K562 (cell line): ENCODE measurements around the gene CNTRL. TPM values are rescaled to one million over a fixed set of nuclear protein-coding genes. Genes with fewer than 3 reads are reported as not detected.

Source experiments
- ATAC-seq: fragments of 200-7000 bp; cut with Tn5 transposase; 3 replicates; pipeline ENCODE4 v1.9.1; 2020; ENCODE audit warnings: moderate library complexity
- BruUV-seq: library from RNA; stranded (reverse); fragments of 400-500 nt; replicated peaks from 2 replicates; lab custom pipeline; 2021; lab: Mats Ljungman, UMichigan
- CTCF ChIA-PET: fragments of 300-600 bp; formaldehyde crosslinking; extraction: SDS; loops from one replicate; lab custom pipeline; 2021; ENCODE audit warnings: low intra/inter-chr PET ratio; lab: Yijun Ruan, JAX
- POLR2A ChIA-PET: fragments of 300-600, 350-650 bp; sonication (Branson Sonifier 250); formaldehyde crosslinking; extraction: SDS; loops from one replicate; lab custom pipeline; 2021; ENCODE audit warnings: antibody characterized with exemption, inconsistent platforms; lab: Yijun Ruan, JAX
- DNase-seq, 4 experiments: peaks; one replicate each; pipeline versions ENCODE4 v3.0.0 to v3.0.0-alpha.2; 2011 to 2018; ENCODE audit warnings: low spot score in 3 of 4, mixed read lengths in 3 of 4; ENCODE audit errors: extremely low read depth in 1 of 4
- FAIRE-seq: peaks from 2 replicates; lab custom pipeline; 2011; peaks lifted over from hg19 to GRCh38; lab: Jason Lieb, UNC
- H2AFZ ChIP-seq: 2 replicates; pipeline ENCODE4 v1.6.0; 2011; ENCODE audit warnings: low read depth, low read length, control low read depth, inconsistent platforms
- H3K27ac ChIP-seq: fragments of 200-600 bp; 3 replicates; pipeline ENCODE4 v1.8.0; 2011; ENCODE audit warnings: low read depth, mild to moderate bottlenecking, control low read depth, inconsistent platforms, low read length, moderate library complexity, mixed read lengths; ENCODE audit errors: extremely low read depth
- H3K27me3 ChIP-seq, 2 experiments: fragments of 300-600 bp in 1 of 2; 2 replicates in 1 of 2; 3 replicates in 1 of 2; pipeline versions ENCODE4 v1.6.0 to v1.8.0; 2011; ENCODE audit warnings: inconsistent platforms in 2 of 2, low read length in 2 of 2, mild to moderate bottlenecking in 1 of 2, mixed read lengths in 1 of 2, moderate library complexity in 1 of 2; ENCODE audit not compliant: control insufficient read depth in 2 of 2, insufficient read depth in 2 of 2
- H3K36me3 ChIP-seq: fragments of 300-600 bp; 3 replicates; pipeline ENCODE4 v1.8.0; 2011; ENCODE audit warnings: mild to moderate bottlenecking, low read length, inconsistent platforms; ENCODE audit not compliant: control insufficient read depth, insufficient read depth
- H3K4me1 ChIP-seq, 2 experiments: fragments of 200-600 bp in 1 of 2; replicated peaks in 1 of 2; 2 replicates in 1 of 2; 3 replicates in 1 of 2; pipeline versions ENCODE4 v1.5.1 to v1.8.0; 2011; ENCODE audit warnings: inconsistent platforms in 2 of 2, low read length in 2 of 2, mild to moderate bottlenecking in 1 of 2, mixed read lengths in 1 of 2, moderate library complexity in 1 of 2; ENCODE audit not compliant: control insufficient read depth in 2 of 2, insufficient read depth in 2 of 2
- H3K4me2 ChIP-seq: 2 replicates; pipeline ENCODE4 v1.6.1; 2011; ENCODE audit warnings: low read length, control low read depth, inconsistent platforms, mixed read lengths; ENCODE audit not compliant: insufficient read depth
- H3K4me3 ChIP-seq: fragments of 200-600 bp; sonication (generic), shearing (Covaris generic); 2 replicates; pipeline ENCODE4 v1.5.1; 2016; ENCODE audit warnings: control low read depth, inconsistent platforms
- H3K79me2 ChIP-seq: fragments of 200-600 bp; 3 replicates; pipeline ENCODE4 v1.8.0; 2011; ENCODE audit warnings: low read length, inconsistent platforms; ENCODE audit not compliant: control insufficient read depth, insufficient read depth
- H3K9ac ChIP-seq, 2 experiments: 2 replicates each; pipeline versions ENCODE4 v1.6.0 to v1.6.1; 2011; ENCODE audit warnings: low read depth in 2 of 2, low read length in 2 of 2, control low read depth in 1 of 2, inconsistent platforms in 1 of 2, mild to moderate bottlenecking in 1 of 2, mixed read lengths in 1 of 2; ENCODE audit not compliant: insufficient read depth in 1 of 2
- H3K9me1 ChIP-seq: one replicate; pipeline ENCODE4 v1.6.0; 2011; ENCODE audit warnings: inconsistent platforms, mild to moderate bottlenecking, low read length, moderate library complexity; ENCODE audit not compliant: control insufficient read depth, insufficient read depth
- H3K9me3 ChIP-seq: replicated peaks from 2 replicates; pipeline ENCODE4 v1.5.1; 2011; ENCODE audit warnings: low read depth, low read length, inconsistent platforms; ENCODE audit not compliant: control insufficient read depth, insufficient read depth
- H4K20me1 ChIP-seq: replicated peaks from 2 replicates; pipeline ENCODE4 v1.6.1; 2011; ENCODE audit warnings: low read length, inconsistent platforms, mixed read lengths; ENCODE audit not compliant: control insufficient read depth, insufficient read depth
- ATF7 ChIP-seq: fragments of 450-650 bp; IDR thresholded peaks from 2 replicates; pipeline ENCODE4 v1.7.1; 2014; ENCODE audit warnings: mild to moderate bottlenecking, moderate library complexity
- CHD2 ChIP-seq: IDR thresholded peaks from 2 replicates; pipeline ENCODE4 v1.6.1; 2011; ENCODE audit warnings: low read depth, low read length
- HMGN3 ChIP-seq: IDR thresholded peaks from 2 replicates; pipeline ENCODE4 v1.6.1; 2011; ENCODE audit warnings: borderline replicate concordance, low read depth, mild to moderate bottlenecking, mixed read lengths, low read length; ENCODE audit not compliant: insufficient read length; ENCODE audit errors: extremely low read depth
- HNRNPLL ChIP-seq: fragments of 200-400 bp; formaldehyde crosslinking; IDR thresholded peaks from 2 replicates; pipeline ENCODE4 v1.6.1; 2017; ENCODE audit warnings: low read length, low read depth, mild to moderate bottlenecking; ENCODE audit not compliant: poor library complexity, severe bottlenecking
- IRF9 ChIP-seq: fragments of 450-650 bp; IDR thresholded peaks from 2 replicates; pipeline ENCODE4 v1.6.1; 2016; ENCODE audit warnings: missing biosample characterization, missing genetic modification characterization
- KLF10 ChIP-seq: fragments of 250-450 bp; sonication (Bioruptor Pico); IDR thresholded peaks from 2 replicates; pipeline ENCODE4 v1.6.1; 2021; ENCODE audit warnings: matching md5 sums
- MAFK ChIP-seq: IDR thresholded peaks from 2 replicates; pipeline ENCODE4 v1.6.1; 2011; ENCODE audit warnings: low read length, improper control_type of control experiment
- NBN ChIP-seq: fragments of 450-650 bp; IDR thresholded peaks from 2 replicates; pipeline ENCODE4 v1.6.1; 2016; ENCODE audit warnings: low read depth, mild to moderate bottlenecking
- SNIP1 ChIP-seq: fragments of 450-650 bp; IDR thresholded peaks from 2 replicates; pipeline ENCODE4 v1.7.1; 2017; ENCODE audit warnings: low read depth, mild to moderate bottlenecking
- SRF ChIP-seq, 2 experiments: fragments of 250-450, 450-650 bp in 1 of 2; sonication (Bioruptor Pico) in 1 of 2; sonication (generic) in 1 of 2; formaldehyde crosslinking; IDR thresholded peaks; 2 replicates each; pipeline versions ENCODE4 v1.5.0 to v1.5.1; 2020 to 2022; ENCODE audit warnings: mild to moderate bottlenecking in 1 of 2, missing genetic modification reagents in 1 of 2
- SRSF3 ChIP-seq: fragments of 200-400 bp; formaldehyde crosslinking; IDR thresholded peaks from 2 replicates; pipeline ENCODE4 v1.6.1; 2016; ENCODE audit warnings: mild to moderate bottlenecking, low read length, moderate library complexity; ENCODE audit not compliant: insufficient read depth
- TCF15 ChIP-seq: fragments of 250-450 bp; sonication (Bioruptor Pico); IDR thresholded peaks from 2 replicates; pipeline ENCODE4 v1.8.0; 2022; ENCODE audit warnings: moderate library complexity, mild to moderate bottlenecking, inconsistent platforms
- ZFPM2 ChIP-seq: fragments of 250-450 bp; sonication (Bioruptor Pico); IDR thresholded peaks from 2 replicates; pipeline ENCODE4 v1.5.1; 2022; ENCODE audit warnings: mild to moderate bottlenecking
- ZNF644 ChIP-seq: fragments of 200-800 bp; sonication (Bioruptor generic); IDR thresholded peaks from 2 replicates; pipeline ENCODE4 v1.6.1; 2016; ENCODE audit warnings: low read depth, missing genetic modification characterization, missing compliant biosample characterization
- WGBS: fragments of 100-300 bp; shearing (Covaris generic); methylation state at CpG from one replicate; pipeline ENCODE4 v1.1.6; 2016; ENCODE audit warnings: low coverage, mixed read lengths; ENCODE audit not compliant: insufficient coverage; ENCODE audit errors: missing lambda C conversion rate; 5-methylcytosine and 5-hydroxymethylcytosine counted together
- in situ Hi-C: fragments of 300-500 bp; cut with MboI; formaldehyde crosslinking; loops from 4 replicates; pipeline ENCODE4 v1.15.0; 2018; ENCODE audit warnings: inconsistent platforms, mixed read lengths
- intact Hi-C: fragments of 100-400 bp; cut with micrococcal nuclease; formaldehyde crosslinking; loops from 2 replicates; pipeline ENCODE4 v1.14.2; 2022
- polyA plus RNA-seq, 8 experiments: library from polyadenylated mRNA; depleted of rRNA in 4 of 8; stranded (reverse) in 5 of 8; unstranded in 3 of 8; fragments of >200 nt; fragmentation: Nextera tagmentation in 2 of 8; fragmentation: Illumina TruSeq in 1 of 8; extraction: Ambion mirVana in 2 of 8; extraction: Trizol in 1 of 8; gene quantifications; 2 replicates each; pipeline versions ENCODE4 v1.2.1 to v1.2.3, GENCODE V29; 2011 to 2014; ENCODE audit warnings: inconsistent platforms in 1 of 8, missing spikeins in 1 of 8
- total RNA-seq, 7 experiments: library from RNA; depleted of rRNA in 6 of 7; stranded (reverse); fragments of >200 nt in 6 of 7; fragmentation: Illumina TruSeq in 2 of 7; extraction: Trizol in 2 of 7; gene quantifications; 2 replicates each; pipeline versions ENCODE4 v1.2.1 to v1.2.3, GENCODE V29; 2011 to 2021; ENCODE audit warnings: low replicate concordance in 1 of 7
- TF ChIP-seq, protein P1 (sequence below), 3 experiments: IDR thresholded peaks in 2 of 3; conservative IDR thresholded peaks in 1 of 3; 2 replicates each; pipeline ENCODE4 v1.5.1; 2011 to 2012; ENCODE audit warnings: low read length in 3 of 3, mild to moderate bottlenecking in 3 of 3, control low read depth in 2 of 3, improper control_type of control experiment in 1 of 3, inconsistent platforms in 1 of 3, low read depth in 1 of 3, mixed read lengths in 1 of 3, moderate library complexity in 1 of 3; ENCODE audit not compliant: insufficient read depth in 2 of 3
- TF ChIP-seq, protein P2 (sequence below): fragments of 450-650 bp; IDR thresholded peaks from 2 replicates; pipeline ENCODE4 v1.7.1; 2018; ENCODE audit warnings: mild to moderate bottlenecking, low read depth; ENCODE audit not compliant: partially characterized antibody

Gene CNTRL
- total and polyA plus RNA-seq, 9 of the 15 experiments (the other 6 are each of a cell fraction or from before 2014, with no cell fraction given), result 9.2 to 28.9 (median 20.5) TPM

GRCh38 chr9:121107029-121107428, 32.3 kb downstream of the CNTRL start (continued):
- TF ChIP-seq HMGN3 (no peak), ATF7 (no peak), KLF10 (CRISPR knock-in tag) (no peak)
- TF ChIP-seq, protein P1, sequence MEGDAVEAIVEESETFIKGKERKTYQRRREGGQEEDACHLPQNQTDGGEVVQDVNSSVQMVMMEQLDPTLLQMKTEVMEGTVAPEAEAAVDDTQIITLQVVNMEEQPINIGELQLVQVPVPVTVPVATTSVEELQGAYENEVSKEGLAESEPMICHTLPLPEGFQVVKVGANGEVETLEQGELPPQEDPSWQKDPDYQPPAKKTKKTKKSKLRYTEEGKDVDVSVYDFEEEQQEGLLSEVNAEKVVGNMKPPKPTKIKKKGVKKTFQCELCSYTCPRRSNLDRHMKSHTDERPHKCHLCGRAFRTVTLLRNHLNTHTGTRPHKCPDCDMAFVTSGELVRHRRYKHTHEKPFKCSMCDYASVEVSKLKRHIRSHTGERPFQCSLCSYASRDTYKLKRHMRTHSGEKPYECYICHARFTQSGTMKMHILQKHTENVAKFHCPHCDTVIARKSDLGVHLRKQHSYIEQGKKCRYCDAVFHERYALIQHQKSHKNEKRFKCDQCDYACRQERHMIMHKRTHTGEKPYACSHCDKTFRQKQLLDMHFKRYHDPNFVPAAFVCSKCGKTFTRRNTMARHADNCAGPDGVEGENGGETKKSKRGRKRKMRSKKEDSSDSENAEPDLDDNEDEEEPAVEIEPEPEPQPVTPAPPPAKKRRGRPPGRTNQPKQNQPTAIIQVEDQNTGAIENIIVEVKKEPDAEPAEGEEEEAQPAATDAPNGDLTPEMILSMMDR (IDR thresholded peaks at IDR 0.05 in 2 of 3, conservative IDR thresholded peaks at IDR 0.05 in 1 of 3; ENCODE audit: insufficient read depth in 2 of 3, low read depth in 1 of 3, low read length in 3 of 3), result peak; percentile 32 to 88 (median 67); a peak in 5 of 6 replicates

GRCh38 chr9:121107881-121108280, 33.1 kb downstream of the CNTRL start:
- no peak overlapping the region for H2AFZ ChIP-seq
- CTCF ChIA-PET, result interaction anchor here (0.6 kb wide), 1 partner anchor 65 kb away, joined by 3 read pairs; no protein-coding TSS in a partner anchor
- 54% methylated on average over 1 of the region's 1 CpG for WGBS
- no TSS peak for BruUV-seq
- FAIRE-seq (no peak), ATAC-seq (no peak), DNase-seq (no peak)
- H3K4me1 ChIP-seq, result no peaks in the 10 kb centered on the region; a peak in 2 of 5 replicates
- H3K4me3 ChIP-seq, result no peak overlapping the region
- H3K36me3 ChIP-seq, result peaks cover 3% of the 10 kb centered on the region; the same call in 2 of the 3 replicates
- no peaks in the 10 kb centered on the region for H3K27me3 ChIP-seq
- H4K20me1 ChIP-seq, result no peaks in the 10 kb centered on the region
- H3K27ac ChIP-seq, result no peak overlapping the region; the same call in 2 of the 3 replicates
- in situ Hi-C loops, result no loop called here
- no peaks in the 10 kb centered on the region for H3K79me2 ChIP-seq
- H3K4me2 ChIP-seq, result no peak overlapping the region
- POLR2A ChIA-PET, result no interaction called here
- no peaks in the 10 kb centered on the region for H3K9me3 ChIP-seq
- no peaks in the 10 kb centered on the region for H3K9me1 ChIP-seq
- no peak overlapping the region for H3K9ac ChIP-seq
- intact Hi-C loops, result no loop called here
- no peak for TF ChIP-seq TCF15
- TF ChIP-seq IRF9 (tag), result no peak
- no peak for TF ChIP-seq ZFPM2 (CRISPR knock-in tag)
- TF ChIP-seq SRSF3, result no peak
- TF ChIP-seq MAFK, result no peak
- no peak for TF ChIP-seq CHD2
- TF ChIP-seq, protein P2, sequence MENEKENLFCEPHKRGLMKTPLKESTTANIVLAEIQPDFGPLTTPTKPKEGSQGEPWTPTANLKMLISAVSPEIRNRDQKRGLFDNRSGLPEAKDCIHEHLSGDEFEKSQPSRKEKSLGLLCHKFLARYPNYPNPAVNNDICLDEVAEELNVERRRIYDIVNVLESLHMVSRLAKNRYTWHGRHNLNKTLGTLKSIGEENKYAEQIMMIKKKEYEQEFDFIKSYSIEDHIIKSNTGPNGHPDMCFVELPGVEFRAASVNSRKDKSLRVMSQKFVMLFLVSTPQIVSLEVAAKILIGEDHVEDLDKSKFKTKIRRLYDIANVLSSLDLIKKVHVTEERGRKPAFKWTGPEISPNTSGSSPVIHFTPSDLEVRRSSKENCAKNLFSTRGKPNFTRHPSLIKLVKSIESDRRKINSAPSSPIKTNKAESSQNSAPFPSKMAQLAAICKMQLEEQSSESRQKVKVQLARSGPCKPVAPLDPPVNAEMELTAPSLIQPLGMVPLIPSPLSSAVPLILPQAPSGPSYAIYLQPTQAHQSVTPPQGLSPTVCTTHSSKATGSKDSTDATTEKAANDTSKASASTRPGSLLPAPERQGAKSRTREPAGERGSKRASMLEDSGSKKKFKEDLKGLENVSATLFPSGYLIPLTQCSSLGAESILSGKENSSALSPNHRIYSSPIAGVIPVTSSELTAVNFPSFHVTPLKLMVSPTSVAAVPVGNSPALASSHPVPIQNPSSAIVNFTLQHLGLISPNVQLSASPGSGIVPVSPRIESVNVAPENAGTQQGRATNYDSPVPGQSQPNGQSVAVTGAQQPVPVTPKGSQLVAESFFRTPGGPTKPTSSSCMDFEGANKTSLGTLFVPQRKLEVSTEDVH, result no peak
- no peak for TF ChIP-seq SRF (CRISPR knock-in tag; IDR thresholded peaks at IDR 0.05)
- no peak for TF ChIP-seq NBN
- no peak for TF ChIP-seq SNIP1
- no peak for TF ChIP-seq HNRNPLL
- no peak for TF ChIP-seq ZNF644 (tag)
